H9 (cell line): ENCODE results near the gene KANSL3. TPM values are rescaled to one million over a fixed set of nuclear protein-coding genes. Genes with fewer than 3 reads are reported as not detected.

Source experiments
- DNase-seq: peaks from one replicate; pipeline ENCODE4 v3.0.0-alpha.2; 2017
- H2AFZ ChIP-seq: one replicate; pipeline ENCODE4 v1.6.1; 2013; ENCODE audit warnings: mild to moderate bottlenecking, low read length, control low read depth, moderate library complexity
- H2AK5ac ChIP-seq: 2 replicates; pipeline ENCODE4 v1.6.1; 2013; ENCODE audit warnings: low read length, control low read depth, mixed read lengths; ENCODE audit not compliant: insufficient read length
- H2BK120ac ChIP-seq: one replicate; pipeline ENCODE4 v1.6.1; 2013; ENCODE audit warnings: low read depth, mild to moderate bottlenecking, low read length, control low read depth, inconsistent platforms; ENCODE audit not compliant: poor library complexity, severe bottlenecking
- H2BK12ac ChIP-seq: 2 replicates; pipeline ENCODE4 v1.6.1; 2013; ENCODE audit warnings: low read length, control low read depth, mixed read lengths, low read depth; ENCODE audit not compliant: insufficient read length
- H2BK15ac ChIP-seq: 2 replicates; pipeline ENCODE4 v1.6.1; 2013; ENCODE audit warnings: low read depth, low read length, control low read depth
- H2BK20ac ChIP-seq: one replicate; pipeline ENCODE4 v1.6.1; 2013; ENCODE audit warnings: low read depth, mild to moderate bottlenecking, low read length, control low read depth, inconsistent platforms; ENCODE audit not compliant: poor library complexity, severe bottlenecking
- H2BK5ac ChIP-seq: 2 replicates; pipeline ENCODE4 v1.6.1; 2013; ENCODE audit warnings: low read length, control low read depth, mixed read lengths; ENCODE audit not compliant: insufficient read length
- H3K14ac ChIP-seq: 2 replicates; pipeline ENCODE4 v1.6.1; 2013; ENCODE audit warnings: low read length, control low read depth; ENCODE audit not compliant: insufficient read depth
- H3K18ac ChIP-seq: 2 replicates; pipeline ENCODE4 v1.6.1; 2013; ENCODE audit warnings: low read depth, mild to moderate bottlenecking, mixed read lengths, low read length, control low read depth; ENCODE audit not compliant: insufficient read length
- H3K23ac ChIP-seq: 2 replicates; pipeline ENCODE4 v1.6.1; 2013; ENCODE audit warnings: low read length, control low read depth, mixed read lengths, low read depth; ENCODE audit not compliant: insufficient read length
- H3K23me2 ChIP-seq: 2 replicates; pipeline ENCODE4 v1.6.1; 2013; ENCODE audit warnings: low read depth, mild to moderate bottlenecking, mixed read lengths, low read length, control low read depth; ENCODE audit not compliant: insufficient read length, poor library complexity, severe bottlenecking
- H3K27ac ChIP-seq: 2 replicates; pipeline ENCODE4 v1.5.1; 2013; ENCODE audit warnings: low read length, control low read depth, mixed read lengths, low read depth; ENCODE audit not compliant: insufficient read length
- H3K27me3 ChIP-seq: 2 replicates; pipeline ENCODE4 v1.6.1; 2013; ENCODE audit warnings: low read length, control low read depth, inconsistent platforms; ENCODE audit not compliant: insufficient read depth
- H3K4ac ChIP-seq: 2 replicates; pipeline ENCODE4 v1.6.1; 2013; ENCODE audit warnings: low read depth, mild to moderate bottlenecking, control low read depth, inconsistent platforms, low read length, moderate library complexity
- H3K4me1 ChIP-seq: 2 replicates; pipeline ENCODE4 v1.6.1; 2013; ENCODE audit warnings: low read length, control low read depth, inconsistent platforms; ENCODE audit not compliant: insufficient read depth
- H3K4me2 ChIP-seq: 2 replicates; pipeline ENCODE4 v1.6.1; 2013; ENCODE audit warnings: low read length, control low read depth, mixed read lengths; ENCODE audit not compliant: insufficient read length, insufficient read depth
- H3K56ac ChIP-seq: 2 replicates; pipeline ENCODE4 v1.6.1; 2013; ENCODE audit warnings: low read depth, mild to moderate bottlenecking, mixed read lengths, low read length, control low read depth; ENCODE audit not compliant: insufficient read length
- H3K79me1 ChIP-seq: 2 replicates; pipeline ENCODE4 v1.6.1; 2013; ENCODE audit warnings: low read depth, mild to moderate bottlenecking, moderate library complexity, low read length, control low read depth, inconsistent platforms; ENCODE audit not compliant: insufficient read depth, poor library complexity, severe bottlenecking
- H3K79me2 ChIP-seq: 2 replicates; pipeline ENCODE4 v1.6.1; 2013; ENCODE audit warnings: low read length, control low read depth, inconsistent platforms; ENCODE audit not compliant: insufficient read depth
- H3K9ac ChIP-seq: 2 replicates; pipeline ENCODE4 v1.6.1; 2013; ENCODE audit warnings: low read length, control low read depth, mixed read lengths; ENCODE audit not compliant: insufficient read length; ENCODE audit errors: extremely low read depth
- H3K9me3 ChIP-seq: one replicate; pipeline ENCODE4 v1.6.1; 2013; ENCODE audit warnings: low read depth, low read length, inconsistent platforms; ENCODE audit not compliant: control insufficient read depth
- H3T11ph ChIP-seq: one replicate; pipeline ENCODE4 v1.6.1; 2013; ENCODE audit warnings: mild to moderate bottlenecking, low read length, control low read depth, inconsistent platforms
- H4K20me1 ChIP-seq: one replicate; pipeline ENCODE4 v1.6.1; 2013; ENCODE audit not compliant: control insufficient read depth, insufficient read length, insufficient read depth
- H4K5ac ChIP-seq: 2 replicates; pipeline ENCODE4 v1.6.1; 2013; ENCODE audit warnings: low read depth, mild to moderate bottlenecking, mixed read lengths, low read length, control low read depth; ENCODE audit not compliant: insufficient read length
- H4K8ac ChIP-seq: replicated peaks from 2 replicates; pipeline ENCODE4 v1.6.1; 2013; ENCODE audit warnings: low read length, control low read depth, mixed read lengths, low read depth; ENCODE audit not compliant: insufficient read length
- H4K91ac ChIP-seq: 2 replicates; pipeline ENCODE4 v1.6.1; 2013; ENCODE audit warnings: low read depth, mild to moderate bottlenecking, moderate library complexity, mixed read lengths, low read length, control low read depth; ENCODE audit not compliant: insufficient read length
- H3K27ac Mint-ChIP-seq, 3 experiments: 2 replicates in 2 of 3; 3 replicates in 1 of 3; pipeline ENCODE4 v1.8.0; 2020 to 2021; ENCODE audit warnings: mixed read lengths in 3 of 3, mild to moderate bottlenecking in 1 of 3, moderate library complexity in 1 of 3
- H3K27me3 Mint-ChIP-seq: 2 replicates; pipeline ENCODE4 v1.8.0; 2021; ENCODE audit warnings: low read depth, mild to moderate bottlenecking, moderate library complexity, mixed read lengths
- H3K36me3 Mint-ChIP-seq, 3 experiments: 2 replicates in 2 of 3; 3 replicates in 1 of 3; pipeline ENCODE4 v1.8.0; 2020 to 2021; ENCODE audit warnings: low read depth in 3 of 3, mixed read lengths in 3 of 3; ENCODE audit not compliant: insufficient read depth in 1 of 3
- H3K4me1 Mint-ChIP-seq, 2 experiments: 2 replicates each; pipeline ENCODE4 v1.8.0; 2020; ENCODE audit warnings: mixed read lengths in 2 of 2
- H3K4me3 Mint-ChIP-seq, 2 experiments: 2 replicates in 1 of 2; 3 replicates in 1 of 2; pipeline ENCODE4 v1.8.0; 2020 to 2021; ENCODE audit warnings: mild to moderate bottlenecking in 2 of 2, mixed read lengths in 2 of 2, moderate library complexity in 1 of 2
- H3K9me3 Mint-ChIP-seq, 2 experiments: 2 replicates in 1 of 2; 3 replicates in 1 of 2; pipeline ENCODE4 v1.8.0; 2020; ENCODE audit warnings: mild to moderate bottlenecking in 2 of 2, mixed read lengths in 2 of 2, moderate library complexity in 1 of 2
- CTCF ChIP-seq: fragments of 200-600 bp; sonication (generic); conservative IDR thresholded peaks from 3 replicates; pipeline ENCODE4 v1.8.0; 2021; ENCODE audit warnings: antibody characterized with exemption, mild to moderate bottlenecking
- WGBS: extraction: QIAGEN DNeasy Blood & Tissue Kit; methylation state at CpG from one replicate; pipeline ENCODE4 v1.1.7; 2013; ENCODE audit warnings: missing lambda C conversion rate, low lambda C conversion rate, mixed read lengths; ENCODE audit not compliant: insufficient read length; ENCODE audit errors: extremely low coverage; 5-methylcytosine and 5-hydroxymethylcytosine counted together
- long read RNA-seq: library from polyadenylated mRNA; unstranded; transcript quantifications from one replicate; pipeline ENCODE4 v2.0.0, GENCODE V29; 2020
- total RNA-seq: library from RNA; stranded (reverse); gene quantifications from 2 replicates; pipeline ENCODE4 v1.2.1, GENCODE V29; 2021

The KANSL3 gene
- total RNA-seq = 34.2 and 35.7 TPM in 2 replicates
- long read RNA-seq, full-length matches to known transcripts = 11 of 53 reads
- long read RNA-seq, partial matches to known transcripts = 21 of 53 reads
- long read RNA-seq, other reads (novel, unspliced or antisense) = 21 of 53 reads

DNA sequence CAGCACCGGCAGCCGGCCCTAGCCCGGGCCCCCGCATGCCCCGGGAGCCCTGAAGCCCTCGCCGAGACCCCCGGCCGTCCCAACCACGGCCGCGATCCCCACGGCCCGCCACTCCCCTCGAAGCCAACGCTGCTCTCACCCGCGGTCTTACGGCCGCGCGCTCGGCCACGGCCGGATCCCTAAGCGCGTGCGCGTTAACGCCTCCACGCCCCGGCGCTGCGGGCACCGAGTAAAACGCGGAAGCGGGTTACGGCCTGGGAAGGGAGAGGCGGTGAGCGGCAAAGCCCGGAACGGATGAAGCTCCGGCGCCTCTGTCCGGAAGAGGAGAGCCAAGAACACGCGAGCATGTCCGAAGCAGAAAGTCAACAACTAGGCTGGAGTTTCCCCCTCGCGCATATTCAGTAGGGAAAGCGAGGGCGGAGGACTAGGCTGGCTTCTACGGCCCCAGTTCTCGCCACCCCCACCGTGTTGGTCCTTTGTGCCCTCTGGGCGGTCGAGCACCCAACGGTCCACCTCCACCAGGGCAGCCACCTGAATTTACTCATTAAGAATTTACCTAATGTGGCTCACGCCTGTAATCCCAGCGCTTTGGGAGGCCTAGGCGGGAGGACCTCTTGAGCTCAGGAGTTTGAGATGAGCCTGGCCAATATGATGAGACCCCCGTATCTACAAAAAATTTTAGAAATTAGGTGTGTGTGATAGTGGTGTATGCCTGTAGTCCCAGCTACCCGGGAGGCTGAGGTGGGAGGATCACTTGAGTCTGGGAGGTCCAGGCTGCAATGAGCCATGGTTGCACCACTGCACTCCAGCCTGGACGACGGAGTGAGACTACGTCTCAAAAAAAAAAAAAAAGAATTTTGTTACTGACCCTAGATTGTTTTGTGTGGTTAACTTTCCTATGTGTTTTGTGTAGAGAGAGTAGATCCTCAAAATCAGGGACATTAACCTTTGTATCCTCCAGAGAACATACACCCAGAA lies at the start of gene KANSL3:
KANSL3 (minus strand) TSS at position 169 of the 978 bp plus-strand sequence. CDS start 1,177 bp downstream, outside the sequence.
- H4K5ac ChIP-seq = no peak within 1 kb of the TSS
- H4K91ac ChIP-seq = no peak within 1 kb of the TSS
- Mint-ChIP-seq H3K4me3 (peak within 1 kb of the TSS; percentile 88 to 94), H3K27me3 (peaks cover 5% of the 10 kb centered on the region), H3K27ac (peak within 1 kb of the TSS in 2 of 3 experiments; percentile 77 to 92; a peak in 3 of 7 replicates), H3K36me3 (peaks cover 0 to 24% (median 19%) of the 10 kb centered on the region in 3 experiments; a peak in 6 of 7 replicates), H3K9me3 (no peaks in the 10 kb centered on the region), H3K4me1 (peaks cover 15 to 16% of the 10 kb centered on the region in 2 experiments)
- H3K18ac ChIP-seq = peak within 1 kb of the TSS; percentile 71
- no peak within 1 kb of the TSS for H3K4ac ChIP-seq
- no peaks in the 10 kb centered on the region for H3K9me3 ChIP-seq
- no peak within 1 kb of the TSS for H3K56ac ChIP-seq
- no peak within 1 kb of the TSS for H3T11ph ChIP-seq
- no peaks in the 10 kb centered on the region for H3K79me1 ChIP-seq
- H2BK12ac ChIP-seq = no peak within 1 kb of the TSS
- H3K79me2 ChIP-seq = no peaks in the 10 kb centered on the region; the same call in 1 of the 2 replicates
- no peak within 1 kb of the TSS for H2BK20ac ChIP-seq
- peaks cover 12% of the 10 kb centered on the region for H3K23me2 ChIP-seq
- H3K4me2 ChIP-seq = peak within 1 kb of the TSS; percentile 80
- H3K23ac ChIP-seq = no peak within 1 kb of the TSS
- DNase-seq = peak; percentile 89
- H2AFZ ChIP-seq = peak within 1 kb of the TSS; percentile 90
- peak within 1 kb of the TSS; percentile 77 for H3K14ac ChIP-seq
- H3K9ac ChIP-seq = peak within 1 kb of the TSS; percentile 30
- no peak within 1 kb of the TSS for H4K8ac ChIP-seq
- H4K20me1 ChIP-seq = no peaks in the 10 kb centered on the region
- no peaks in the 10 kb centered on the region for H3K4me1 ChIP-seq
- no peak within 1 kb of the TSS for H2BK5ac ChIP-seq
- H2BK120ac ChIP-seq = no peak within 1 kb of the TSS
- H3K27ac ChIP-seq = no peak within 1 kb of the TSS
- H3K27me3 ChIP-seq = no peaks in the 10 kb centered on the region
- no peak for TF ChIP-seq CTCF
- no peak within 1 kb of the TSS for H2BK15ac ChIP-seq
- no peak within 1 kb of the TSS for H2AK5ac ChIP-seq
- no CpG with 5 or more reads among the region's 67 CpGs for WGBS
